ENCODE measurements around the gene HOXD12.

Gene HOXD12

GRCh38 chr2:176114930-176115625 lies 15.5 kb downstream of the HOXD12 start:
- H3K27ac Mint-ChIP-seq, result no peak overlapping the region
- H3K4me1 Mint-ChIP-seq (ENCODE audit: low read depth), result no peaks in the 10 kb centered on the region
- peaks cover 96% of the 10 kb centered on the region for H3K27me3 Mint-ChIP-seq
- H3K36me3 Mint-ChIP-seq (ENCODE audit: low read depth), result peaks cover 9% of the 10 kb centered on the region
- H3K4me3 Mint-ChIP-seq, result no peak overlapping the region
- H3K9me3 Mint-ChIP-seq, result peaks cover 10% of the 10 kb centered on the region

GRCh38 chr2:176115883-176116813 lies 16.6 kb downstream of the HOXD12 start, which contains the start of gene HOXD10:
Gene HOXD10, plus strand, starts transcription at chr2:176116778. Its CDS starts 56 bp downstream, at chr2:176116834.
- Mint-ChIP-seq H3K27ac (no peak within 1 kb of the TSS), H3K36me3 (ENCODE audit: low read depth) (peaks cover 9% of the 10 kb centered on the region), H3K9me3 (peaks cover 10% of the 10 kb centered on the region), H3K27me3 (peaks cover 98% of the 10 kb centered on the region), H3K4me3 (no peak within 1 kb of the TSS), H3K4me1 (ENCODE audit: low read depth) (no peaks in the 10 kb centered on the region)

- H3K27ac Mint-ChIP-seq, result no peak overlapping the region
- peaks cover 9% of the 10 kb centered on the region for H3K36me3 Mint-ChIP-seq (ENCODE audit: low read depth)
- no peak overlapping the region for H3K4me3 Mint-ChIP-seq
- H3K4me1 Mint-ChIP-seq (ENCODE audit: low read depth), result no peaks in the 10 kb centered on the region
- H3K9me3 Mint-ChIP-seq, result peaks cover 10% of the 10 kb centered on the region
- peaks cover 92% of the 10 kb centered on the region for H3K27me3 Mint-ChIP-seq
These were observed 17.7 kb downstream of the HOXD12 start for GRCh38 chr2:176117162-176117822.

DNA sequence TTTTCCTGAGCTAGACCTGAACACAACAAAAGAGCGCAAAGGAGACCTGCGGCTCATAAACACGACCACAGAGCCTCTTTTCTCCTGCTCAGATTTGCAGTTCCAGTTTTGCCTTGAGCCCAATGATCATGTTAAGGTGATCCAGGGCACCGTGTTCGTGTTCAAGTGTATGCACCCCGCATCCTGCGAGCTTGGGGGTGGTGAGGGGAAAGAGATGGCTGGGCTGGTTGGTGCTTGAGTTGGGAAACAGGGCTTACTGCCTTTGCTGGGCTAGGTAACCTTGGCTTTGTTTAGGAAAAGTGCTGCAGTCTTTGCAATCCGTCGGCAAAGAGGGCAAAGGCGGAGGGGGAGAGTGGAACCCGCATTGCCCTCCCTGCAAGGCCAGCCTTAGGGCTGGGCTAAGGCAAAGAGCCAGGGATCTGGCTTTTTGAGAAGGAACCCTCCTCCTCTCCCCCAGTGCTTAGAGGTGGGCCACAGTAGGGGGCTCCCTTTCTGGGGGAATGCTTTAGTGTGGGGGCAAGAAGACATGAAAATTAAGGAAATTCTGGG lies 18.3 kb downstream of the HOXD12 start:
- Mint-ChIP-seq H3K9me3 (peaks cover 10% of the 10 kb centered on the region), H3K4me3 (no peak overlapping the region), H3K27me3 (peaks cover 86% of the 10 kb centered on the region), H3K27ac (no peak overlapping the region), H3K4me1 (ENCODE audit: low read depth) (no peaks in the 10 kb centered on the region), H3K36me3 (ENCODE audit: low read depth) (peaks cover 9% of the 10 kb centered on the region)

GRCh38 chr2:176118601-176119339 lies 19.2 kb downstream of the HOXD12 start:
- Mint-ChIP-seq H3K27ac (no peak overlapping the region), H3K9me3 (peaks cover 6% of the 10 kb centered on the region), H3K36me3 (ENCODE audit: low read depth) (peaks cover 9% of the 10 kb centered on the region), H3K27me3 (peaks cover 82% of the 10 kb centered on the region), H3K4me1 (ENCODE audit: low read depth) (peaks cover 4% of the 10 kb centered on the region), H3K4me3 (no peak overlapping the region)

- Mint-ChIP-seq H3K9me3 (peaks cover 6% of the 10 kb centered on the region), H3K27me3 (peaks cover 80% of the 10 kb centered on the region), H3K4me3 (no peak overlapping the region), H3K27ac (no peak overlapping the region), H3K4me1 (ENCODE audit: low read depth) (peaks cover 6% of the 10 kb centered on the region), H3K36me3 (ENCODE audit: low read depth) (peaks cover 9% of the 10 kb centered on the region)
These were observed 21.0 kb downstream of the HOXD12 start for GRCh38 chr2:176120364-176121189.

GRCh38 chr2:176121190-176122051 lies 21.8 kb downstream of the HOXD12 start:
- Mint-ChIP-seq H3K36me3 (ENCODE audit: low read depth) (peaks cover 9% of the 10 kb centered on the region), H3K4me1 (ENCODE audit: low read depth) (peaks cover 6% of the 10 kb centered on the region), H3K4me3 (no peak overlapping the region), H3K27ac (peak overlapping the region; percentile 26), H3K9me3 (peaks cover 6% of the 10 kb centered on the region), H3K27me3 (peaks cover 81% of the 10 kb centered on the region)

DNA sequence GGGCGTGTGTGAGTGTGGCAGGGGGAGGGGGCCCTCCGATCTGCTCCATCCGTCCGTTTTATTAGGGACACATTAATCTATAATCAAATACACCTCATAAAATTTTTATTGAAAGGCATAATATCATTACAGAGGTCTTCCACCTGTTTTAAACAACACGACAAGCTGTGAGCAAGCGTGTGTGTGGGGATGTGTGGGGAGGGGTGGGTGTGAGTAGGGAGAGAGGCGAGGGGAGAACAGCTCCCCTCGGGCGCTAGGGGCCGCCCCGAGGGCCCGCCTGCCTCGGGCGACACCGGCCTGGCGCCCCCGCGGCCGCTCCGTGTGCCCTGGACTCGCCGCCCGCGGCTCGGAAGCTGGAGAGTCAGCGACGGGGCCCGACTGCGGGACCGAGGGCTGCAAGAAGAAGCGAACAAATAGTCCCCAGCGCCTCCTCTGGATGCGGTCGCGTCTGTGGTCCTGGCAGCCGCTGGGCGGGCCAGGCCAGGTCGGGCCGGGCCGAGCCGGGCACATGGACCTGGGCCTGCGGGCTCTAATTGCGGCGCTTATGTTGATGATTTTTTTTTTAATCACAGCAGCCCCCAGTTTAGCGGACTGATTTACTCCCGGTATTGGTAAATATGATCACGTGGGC lies 22.6 kb downstream of the HOXD12 start:
- peak overlapping the region; percentile 60 for H3K4me3 Mint-ChIP-seq
- peaks cover 3% of the 10 kb centered on the region for H3K9me3 Mint-ChIP-seq
- H3K27me3 Mint-ChIP-seq, result peaks cover 81% of the 10 kb centered on the region
- H3K4me1 Mint-ChIP-seq (ENCODE audit: low read depth), result peaks cover 6% of the 10 kb centered on the region
- peaks cover 4% of the 10 kb centered on the region for H3K36me3 Mint-ChIP-seq (ENCODE audit: low read depth)
- H3K27ac Mint-ChIP-seq, result no peak overlapping the region

GRCh38 chr2:176122683-176123410 lies 23.3 kb downstream of the HOXD12 start, which contains the start of gene HOXD9:
Gene HOXD9, plus strand, starts transcription at chr2:176122719. Its CDS starts 50 bp downstream, at chr2:176122769.
- Mint-ChIP-seq H3K9me3 (peaks cover 3% of the 10 kb centered on the region), H3K4me3 (peak within 1 kb of the TSS; percentile 60), H3K27ac (peak within 1 kb of the TSS; percentile 45), H3K4me1 (ENCODE audit: low read depth) (peaks cover 8% of the 10 kb centered on the region), H3K36me3 (ENCODE audit: low read depth) (peaks cover 4% of the 10 kb centered on the region), H3K27me3 (peaks cover 83% of the 10 kb centered on the region)

DNA sequence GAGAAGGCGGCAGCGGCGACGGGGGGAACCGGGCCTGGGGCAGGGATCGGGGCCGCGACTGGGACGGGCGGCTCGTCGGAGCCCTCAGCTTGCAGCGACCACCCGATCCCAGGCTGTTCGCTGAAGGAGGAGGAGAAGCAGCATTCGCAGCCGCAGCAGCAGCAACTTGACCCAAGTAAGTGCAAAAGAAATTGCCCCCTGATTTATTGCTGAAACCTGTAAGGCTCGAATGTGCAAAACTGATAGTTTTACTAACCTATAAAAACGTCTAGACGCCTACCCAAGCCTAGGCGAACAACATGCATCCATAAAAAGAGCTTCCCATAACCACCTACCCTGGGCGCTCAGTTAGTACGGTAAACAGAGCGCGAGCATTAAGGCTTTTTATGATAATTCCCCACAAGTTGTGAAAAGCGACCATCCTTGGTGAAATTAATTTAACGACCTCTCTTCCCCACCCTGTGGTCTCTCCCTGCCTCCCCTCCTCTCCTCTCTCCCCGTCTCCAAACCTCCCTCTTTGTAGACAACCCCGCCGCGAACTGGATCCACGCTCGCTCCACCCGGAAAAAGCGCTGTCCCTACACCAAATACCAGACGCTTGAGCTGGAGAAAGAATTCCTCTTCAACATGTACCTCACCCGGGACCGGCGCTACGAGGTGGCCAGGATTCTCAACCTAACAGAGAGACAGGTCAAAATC lies 24.0 kb downstream of the HOXD12 start:
- peak overlapping the region; percentile 45 for H3K27ac Mint-ChIP-seq
- H3K36me3 Mint-ChIP-seq (ENCODE audit: low read depth), result peaks cover 4% of the 10 kb centered on the region
- H3K27me3 Mint-ChIP-seq, result peaks cover 83% of the 10 kb centered on the region
- H3K9me3 Mint-ChIP-seq, result peaks cover 3% of the 10 kb centered on the region
- H3K4me1 Mint-ChIP-seq (ENCODE audit: low read depth), result peaks cover 15% of the 10 kb centered on the region
- peak overlapping the region; percentile 23 for H3K4me3 Mint-ChIP-seq

DNA sequence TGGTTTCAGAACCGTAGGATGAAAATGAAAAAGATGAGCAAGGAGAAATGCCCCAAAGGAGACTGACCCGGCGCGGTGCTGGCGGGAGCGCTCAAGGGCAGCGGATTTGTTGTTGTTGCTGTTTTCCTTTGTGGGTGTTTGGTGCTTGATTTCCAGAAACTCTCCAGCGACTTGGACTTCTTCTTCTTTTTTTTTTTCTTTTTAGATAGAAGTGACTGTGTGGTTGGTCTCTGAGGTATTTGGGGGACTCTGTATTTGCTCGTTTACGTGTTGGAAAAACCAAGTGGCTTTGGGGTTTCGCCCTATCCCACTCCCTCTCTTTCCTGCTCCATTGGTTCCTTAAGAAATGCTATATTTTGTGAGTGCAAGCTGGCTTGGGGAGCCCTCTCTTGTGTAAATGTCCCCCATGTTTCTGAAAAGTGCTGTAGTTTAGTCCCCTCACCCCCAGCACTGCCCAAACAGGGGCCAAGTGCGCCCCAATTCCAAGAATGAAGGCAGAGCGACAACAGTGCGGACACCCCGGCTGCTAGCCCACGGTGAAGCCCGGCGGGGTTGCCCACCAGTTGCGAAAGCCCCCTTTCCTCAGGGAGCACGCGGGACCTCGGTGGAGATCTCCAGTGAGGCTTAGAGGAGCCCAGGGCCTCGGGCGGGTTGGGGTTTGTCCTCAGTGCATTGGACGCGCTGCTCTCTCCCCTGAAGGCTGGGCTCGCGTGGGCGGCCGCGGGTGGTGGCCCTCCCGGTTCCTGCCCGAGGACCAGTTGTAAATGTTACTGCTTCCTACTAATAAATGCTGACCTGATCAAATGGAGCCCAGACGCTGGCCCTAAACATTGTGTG lies 24.7 kb downstream of the HOXD12 start:
- H3K4me3 Mint-ChIP-seq, result no peak overlapping the region
- H3K4me1 Mint-ChIP-seq (ENCODE audit: low read depth), result peaks cover 22% of the 10 kb centered on the region

More for the DNA sequence above, 24.7 kb downstream of the HOXD12 start:
- H3K36me3 Mint-ChIP-seq (ENCODE audit: low read depth), result no peaks in the 10 kb centered on the region
- no peak overlapping the region for H3K27ac Mint-ChIP-seq
- H3K27me3 Mint-ChIP-seq, result peaks cover 83% of the 10 kb centered on the region
- no peaks in the 10 kb centered on the region for H3K9me3 Mint-ChIP-seq
